SK-N-DZ (cell line): ENCODE data around the gene HSF2BP.
"Not testable (repeated sequence)": the region's sequence is repeated elsewhere in the genome, so short reads cannot be mapped to it uniquely, and the experiment has no call there.

Experiments
- DNase-seq: peaks from one replicate; pipeline ENCODE4 v3.0.0-alpha.2; 2015; ENCODE audit warnings: low spot score

HSF2BP gene

GRCh38 chr21:43619344-43619743 is 39.9 kb downstream of the HSF2BP start:
- DNase-seq, result no peak

GRCh38 chr21:43618940-43619339 is 40.3 kb downstream of the HSF2BP start:
- no peak for DNase-seq

GRCh38 chr21:43616861-43617260 is 42.4 kb downstream of the HSF2BP start:
- not testable (repeated sequence) for DNase-seq

- DNase-seq, result no peak
Measured at GRCh38 chr21:43614839-43615238, 44.4 kb downstream of the HSF2BP start.

- DNase-seq, result no peak
Measured at GRCh38 chr21:43613755-43614638, 45.3 kb downstream of the HSF2BP start.

- DNase-seq, result peak; percentile 42
Measured at GRCh38 chr21:43611598-43612369, 47.5 kb downstream of the HSF2BP start.

GRCh38 chr21:43609501-43610340 is 49.6 kb downstream of the HSF2BP start:
- DNase-seq, result no peak

GRCh38 chr21:43608664-43609063 is 50.6 kb downstream of the HSF2BP start:
- DNase-seq, result no peak

GRCh38 chr21:43608225-43608624 is 51.1 kb downstream of the HSF2BP start:
- DNase-seq, result no peak

- DNase-seq, result no peak
Measured at GRCh38 chr21:43605320-43606215, 53.7 kb downstream of the HSF2BP start.

GRCh38 chr21:43604505-43605204 is 54.6 kb downstream of the HSF2BP start:
- DNase-seq, result no peak

GRCh38 chr21:43603641-43604504 is 55.4 kb downstream of the HSF2BP start:
- DNase-seq, result peak; percentile 35

- DNase-seq, result no peak
Measured at GRCh38 chr21:43603233-43603626, 56.1 kb downstream of the HSF2BP start.

GRCh38 chr21:43602266-43603232 is 56.7 kb downstream of the HSF2BP start:
- no peak for DNase-seq

- no peak for DNase-seq
Measured at GRCh38 chr21:43600642-43601402, 58.5 kb downstream of the HSF2BP start.

GRCh38 chr21:43599728-43600127 is 59.6 kb downstream of the HSF2BP start:
- DNase-seq, result no peak
